GM21447 (cell line): ENCODE data around the gene ATRN.

ENCODE experiments used
- ATAC-seq: cut with Tn5 transposase; IDR thresholded peaks from one replicate; pipeline ENCODE4 v1.9.1; 2021; ENCODE audit not compliant: unreplicated experiment

Gene ATRN

DNA sequence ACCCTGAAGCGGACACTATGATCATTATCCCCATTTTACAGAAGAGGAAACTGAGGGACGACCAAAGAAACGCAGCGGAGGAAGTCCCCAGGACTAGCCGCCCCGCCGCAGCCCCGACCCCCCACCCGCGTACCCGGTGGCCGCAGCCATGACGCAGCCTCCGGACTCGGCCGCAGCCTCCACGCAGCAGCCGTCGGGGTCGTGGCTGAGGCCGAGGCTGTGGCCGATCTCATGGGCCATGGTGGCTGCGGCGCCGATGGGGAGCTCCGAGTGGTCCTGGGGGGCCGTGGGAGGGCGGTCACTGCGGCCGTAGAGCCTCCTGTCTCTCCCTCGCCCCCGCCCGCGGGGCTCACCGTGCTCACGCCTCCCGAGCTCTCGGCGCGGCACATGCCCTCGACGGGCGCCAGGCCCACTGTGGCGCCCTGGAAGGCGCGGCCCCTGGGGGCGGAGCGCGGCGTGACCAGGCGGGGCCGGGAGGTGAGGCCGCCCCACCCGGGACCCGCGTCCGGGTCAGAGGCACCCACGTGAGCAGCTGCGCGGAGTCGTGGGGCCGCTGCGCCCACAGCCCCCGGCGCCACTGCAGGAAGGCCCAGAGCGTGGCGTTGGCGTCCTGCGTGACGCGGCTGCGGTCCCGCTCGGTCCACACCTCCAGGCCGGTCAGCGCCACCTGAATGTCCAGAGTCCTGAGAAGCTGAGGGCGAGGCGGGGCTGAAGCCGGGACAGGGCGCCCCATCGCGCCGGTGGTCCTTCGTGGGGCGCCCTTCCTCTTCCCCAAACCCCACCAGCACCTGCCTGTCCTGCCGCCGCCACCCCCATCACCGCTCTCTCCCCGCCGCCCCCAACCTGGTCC, 202.6 kb downstream of the ATRN start:
- ATAC-seq = no peak

DNA sequence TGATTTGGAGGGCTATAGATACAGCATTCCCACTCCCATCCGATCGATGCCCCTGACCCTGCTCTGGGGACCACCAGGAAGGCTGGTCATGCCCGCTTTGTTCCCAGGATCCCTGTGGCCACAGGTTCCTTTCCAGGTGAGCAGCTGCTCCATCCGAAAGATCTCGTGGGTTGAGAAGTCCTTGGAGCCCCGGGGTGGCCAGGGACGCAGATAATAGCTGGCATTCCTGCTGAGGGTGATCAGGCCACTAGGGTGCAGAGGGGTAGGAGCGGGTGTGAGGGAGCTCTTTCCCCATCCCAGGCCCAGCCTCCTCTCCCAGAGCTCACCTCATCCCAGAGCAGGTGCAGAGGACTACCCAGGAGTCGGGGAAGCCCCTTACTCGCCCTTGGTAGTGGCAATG, 203.6 kb downstream of the ATRN start:
- ATAC-seq = no peak

- ATAC-seq = no peak
Measured at GRCh38 chr20:3674995-3675900, 204.4 kb downstream of the ATRN start.

DNA sequence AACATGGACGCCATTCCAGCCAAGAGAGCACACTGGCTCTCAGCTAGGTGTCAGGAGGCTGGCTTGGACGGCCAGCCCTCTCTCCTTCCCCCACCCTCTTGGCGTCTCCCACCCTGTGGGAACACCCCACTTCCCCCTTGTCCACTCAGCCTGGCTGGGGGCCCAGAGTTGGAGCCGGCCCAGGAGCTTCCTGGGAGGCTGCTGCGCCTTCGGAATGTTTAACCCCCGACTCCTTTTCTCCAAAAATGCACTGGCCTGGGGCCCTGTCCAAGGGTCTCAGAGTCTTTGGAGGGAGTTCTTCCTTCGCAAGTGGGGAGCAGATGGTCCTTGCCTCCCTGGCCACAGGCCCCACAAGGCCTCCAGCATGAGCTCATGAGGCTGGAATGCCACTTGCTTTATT, 206.9 kb downstream of the ATRN start:
- ATAC-seq = no peak

DNA sequence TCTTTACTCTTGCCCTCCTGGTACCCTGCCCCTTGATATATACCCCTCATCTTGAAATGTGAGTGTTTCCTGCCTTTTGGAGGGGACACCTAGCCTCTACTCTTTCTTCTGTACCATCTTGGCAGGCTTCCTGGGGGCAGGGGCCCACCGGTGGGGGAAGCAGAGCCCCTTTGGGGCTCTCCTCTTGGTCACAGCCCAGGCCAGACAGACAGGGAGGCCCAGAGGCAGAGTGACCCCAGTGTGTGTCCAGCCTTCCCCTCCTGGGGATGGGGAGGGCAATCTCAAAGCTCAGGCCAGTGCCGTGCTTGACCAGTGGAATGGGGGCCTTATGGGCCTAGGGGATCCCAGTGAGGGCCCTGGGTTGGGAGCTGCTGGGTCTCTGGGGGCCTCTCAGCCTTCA, 207.4 kb downstream of the ATRN start:
- no peak for ATAC-seq

DNA sequence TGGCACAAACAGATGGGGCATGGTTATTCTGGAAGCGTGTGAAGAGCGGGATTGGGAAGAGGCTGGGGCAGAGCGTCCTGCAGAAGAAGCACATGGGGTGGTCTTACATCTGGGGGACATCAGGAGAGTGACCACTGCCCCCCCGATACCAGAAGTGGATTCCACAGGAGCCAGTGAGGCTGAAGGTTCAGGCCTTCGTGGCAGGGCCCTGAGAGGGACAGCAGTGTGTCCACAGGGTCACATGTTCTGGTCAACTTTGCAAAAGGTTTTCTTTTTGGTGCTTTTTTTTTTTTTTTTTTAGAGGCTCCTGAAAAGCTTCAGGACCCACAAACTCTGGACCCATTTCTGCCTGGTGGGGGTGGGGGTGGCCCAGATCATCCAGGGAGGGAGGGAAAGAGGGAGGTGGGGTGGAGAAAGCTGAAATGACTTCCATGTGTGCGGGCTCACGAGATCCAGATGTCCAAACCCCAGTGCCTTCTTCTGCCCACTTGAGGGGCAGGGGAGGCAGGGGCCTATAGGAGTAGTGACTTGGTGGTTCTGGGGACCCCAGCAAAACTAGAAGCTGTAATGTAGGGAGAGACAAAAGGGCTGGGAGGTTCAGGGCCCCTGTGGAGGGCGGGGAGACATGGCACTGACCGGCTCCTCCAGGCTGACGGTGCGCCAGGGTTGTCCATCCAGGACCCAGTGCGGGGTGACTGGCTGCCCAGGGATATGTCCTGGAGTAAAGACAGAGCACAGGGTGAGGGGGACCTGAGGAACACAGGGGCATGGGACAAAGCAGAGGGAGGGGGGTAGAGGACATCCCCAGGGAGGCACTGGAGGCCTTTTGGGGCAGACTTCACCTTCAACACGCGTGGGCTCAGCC, 208.3 kb downstream of the ATRN start:
- ATAC-seq = no peak

GRCh38 chr20:3679749-3680700, 209.2 kb downstream of the ATRN start:
- no peak for ATAC-seq

- no peak for ATAC-seq
Measured at GRCh38 chr20:3680701-3681351, 210.0 kb downstream of the ATRN start.

GRCh38 chr20:3681352-3681930, 210.6 kb downstream of the ATRN start:
- ATAC-seq = no peak

GRCh38 chr20:3681931-3682781, 211.3 kb downstream of the ATRN start, which contains the start of gene ADAM33:
TSS of gene ADAM33 (minus strand) at chr20:3682010. CDS start at chr20:3682004, 6 bp downstream.
- ATAC-seq = no peak

- no peak for ATAC-seq
Measured at GRCh38 chr20:3685341-3685740, 214.5 kb downstream of the ATRN start.

- no peak for ATAC-seq
Measured at GRCh38 chr20:3686421-3686820, 215.6 kb downstream of the ATRN start.

- ATAC-seq = no peak
Measured at GRCh38 chr20:3686867-3687321, 216.1 kb downstream of the ATRN start.

- no peak for ATAC-seq
Measured at GRCh38 chr20:3687655-3688054, 216.8 kb downstream of the ATRN start.

DNA sequence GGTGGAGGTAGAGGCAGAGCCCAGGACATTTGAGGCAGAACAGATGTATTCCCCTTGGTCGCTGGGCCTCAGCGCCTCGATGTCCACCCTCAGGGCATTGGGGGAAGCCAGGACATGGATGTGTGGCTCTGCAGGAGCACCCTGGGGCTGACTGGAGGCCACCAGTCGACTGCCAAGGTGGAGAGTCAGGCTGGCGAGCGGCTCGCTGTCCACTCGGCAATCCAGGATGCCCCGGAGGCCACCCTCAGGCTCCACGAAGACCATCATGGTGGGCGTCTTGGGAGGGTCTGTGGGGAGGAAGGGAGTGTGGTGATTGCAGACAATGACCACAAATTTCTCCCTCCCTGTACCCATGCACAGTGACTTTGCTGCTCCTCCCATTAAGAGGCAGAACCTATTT, 219.2 kb downstream of the ATRN start:
- ATAC-seq = no peak

- no peak for ATAC-seq
Measured at GRCh38 chr20:3690413-3690812, 219.6 kb downstream of the ATRN start.

GRCh38 chr20:3691306-3691705, 220.5 kb downstream of the ATRN start:
- ATAC-seq = no peak

DNA sequence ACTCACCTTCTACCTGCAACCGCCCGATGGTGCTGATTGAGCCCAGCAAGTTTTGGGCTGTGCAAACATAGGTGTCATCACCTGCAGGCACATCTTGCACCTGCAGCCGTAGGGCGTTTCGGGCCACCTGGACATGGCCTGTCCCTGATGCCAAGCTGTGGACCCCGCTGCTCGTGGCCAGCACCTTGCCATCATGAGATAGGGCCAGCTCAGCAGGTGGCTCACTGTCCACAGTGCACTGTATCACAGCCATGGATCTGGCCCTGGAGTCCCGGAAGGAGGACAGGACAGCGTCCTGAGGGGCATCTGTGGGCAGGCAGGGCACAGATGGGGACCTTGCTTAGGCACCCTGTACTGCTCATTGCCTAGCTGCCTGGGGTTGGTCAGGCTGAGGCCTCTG, 221.1 kb downstream of the ATRN start:
- no peak for ATAC-seq
